Measurements from ENCODE around the gene NECAP2. TPM values are rescaled to one million over a fixed set of nuclear protein-coding genes. Genes with fewer than 3 reads are reported as not detected.

NECAP2 gene
- polyA plus RNA-seq, 1 of the 3 experiments (the other 2 are of a cell fraction) = 100.0 TPM

- TF ChIP-seq, protein P1, sequence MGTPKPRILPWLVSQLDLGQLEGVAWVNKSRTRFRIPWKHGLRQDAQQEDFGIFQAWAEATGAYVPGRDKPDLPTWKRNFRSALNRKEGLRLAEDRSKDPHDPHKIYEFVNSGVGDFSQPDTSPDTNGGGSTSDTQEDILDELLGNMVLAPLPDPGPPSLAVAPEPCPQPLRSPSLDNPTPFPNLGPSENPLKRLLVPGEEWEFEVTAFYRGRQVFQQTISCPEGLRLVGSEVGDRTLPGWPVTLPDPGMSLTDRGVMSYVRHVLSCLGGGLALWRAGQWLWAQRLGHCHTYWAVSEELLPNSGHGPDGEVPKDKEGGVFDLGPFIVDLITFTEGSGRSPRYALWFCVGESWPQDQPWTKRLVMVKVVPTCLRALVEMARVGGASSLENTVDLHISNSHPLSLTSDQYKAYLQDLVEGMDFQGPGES (IDR thresholded peaks at IDR 0.05; ENCODE audit: low read depth, low read length) = no peak
- TF ChIP-seq FOXJ3 (CRISPR knock-in tag; IDR thresholded peaks at IDR 0.05) = no peak
- no peak for TF ChIP-seq EP300 (IDR thresholded peaks at IDR 0.05; ENCODE audit: borderline replicate concordance in 1 of 2, low read depth in 1 of 2, low read length in 1 of 2)
- TF ChIP-seq RFX5 (IDR thresholded peaks at IDR 0.05; ENCODE audit: low read length) = no peak
- no peak for TF ChIP-seq FOSL2 (IDR thresholded peaks at IDR 0.05; ENCODE audit: borderline replicate concordance, low read depth)
- TF ChIP-seq TCF12 (IDR thresholded peaks at IDR 0.05) = no peak
- TF ChIP-seq ELF1 (IDR thresholded peaks at IDR 0.05) = no peak
- TF ChIP-seq, protein P2, sequence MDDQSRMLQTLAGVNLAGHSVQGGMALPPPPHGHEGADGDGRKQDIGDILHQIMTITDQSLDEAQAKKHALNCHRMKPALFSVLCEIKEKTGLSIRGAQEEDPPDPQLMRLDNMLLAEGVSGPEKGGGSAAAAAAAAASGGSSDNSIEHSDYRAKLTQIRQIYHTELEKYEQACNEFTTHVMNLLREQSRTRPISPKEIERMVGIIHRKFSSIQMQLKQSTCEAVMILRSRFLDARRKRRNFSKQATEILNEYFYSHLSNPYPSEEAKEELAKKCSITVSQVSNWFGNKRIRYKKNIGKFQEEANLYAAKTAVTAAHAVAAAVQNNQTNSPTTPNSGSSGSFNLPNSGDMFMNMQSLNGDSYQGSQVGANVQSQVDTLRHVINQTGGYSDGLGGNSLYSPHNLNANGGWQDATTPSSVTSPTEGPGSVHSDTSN (IDR thresholded peaks at IDR 0.05) = no peak
- TF ChIP-seq RCOR1 (IDR thresholded peaks at IDR 0.05; ENCODE audit: low read length) = no peak
- TF ChIP-seq SIN3A (IDR thresholded peaks at IDR 0.05; ENCODE audit: borderline replicate concordance, low read depth, low read length) = no peak
These were observed 6.0 kb upstream of the NECAP2 start (continued) for GRCh38 chr1:16434501-16434900.

DNA sequence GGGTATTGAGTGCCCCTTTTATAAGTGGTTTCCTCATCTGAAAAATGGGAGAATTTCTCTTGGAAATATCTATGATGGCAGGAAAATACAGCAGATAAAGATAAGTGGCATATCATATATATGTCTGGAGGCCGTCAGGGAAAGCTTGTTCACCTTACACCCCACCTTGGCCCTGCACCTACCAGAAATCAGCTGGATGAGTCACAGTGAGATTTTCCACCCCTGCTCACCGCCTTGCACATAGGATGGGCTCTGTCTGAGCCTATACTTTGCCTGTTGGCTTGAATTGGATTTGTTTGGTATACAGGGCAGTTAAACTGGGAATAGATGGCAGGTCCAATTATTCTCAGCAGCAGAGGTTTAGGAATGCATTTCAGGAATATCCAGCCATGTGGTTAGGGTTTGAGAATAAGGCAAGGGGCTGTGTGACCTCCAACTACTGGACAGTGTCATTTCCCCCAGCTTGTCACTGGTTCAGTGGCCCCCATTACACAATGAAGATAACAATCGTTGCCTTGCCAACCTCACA, 3.5 kb upstream of the NECAP2 start, which contains the start of gene SPATA21:
Gene SPATA21 (minus strand): TSS at position 479 of the 529 bp plus-strand sequence. CDS start 6,053 bp downstream, outside the sequence.
- H3K4me2 ChIP-seq = no peak within 1 kb of the TSS
- no peak within 1 kb of the TSS for H3K4me3 ChIP-seq (ENCODE audit: low read depth in 2 of 2, low read length in 1 of 2)
- H3K36me3 ChIP-seq (replicated peaks in 1 of 2; ENCODE audit: control insufficient read depth in 1 of 2, insufficient read depth in 2 of 2, low read length in 1 of 2) = peaks cover 0 to under 1% of the 10 kb centered on the region in 2 experiments
- no peaks in the 10 kb centered on the region for H4K20me1 ChIP-seq (ENCODE audit: insufficient read depth)
- no peaks in the 10 kb centered on the region for H3K9me2 ChIP-seq
- 53% methylated on average over 3 of the region's 3 CpGs for WGBS (ENCODE audit: low lambda C conversion rate)
- no peaks in the 10 kb centered on the region for H3K27me3 ChIP-seq (ENCODE audit: insufficient read depth)
- DNase-seq = no peak
- peaks cover 3 to 6% of the 10 kb centered on the region in 2 experiments; a peak in 1 of 4 replicates for H3K4me1 ChIP-seq (ENCODE audit: control insufficient read depth in 1 of 2, insufficient read depth in 2 of 2, low read depth in 1 of 2, low read length in 1 of 2)
- no peaks in the 10 kb centered on the region for H3K9me3 ChIP-seq
- ChIA-PET CTCF (no interaction called here), POLR2A (no interaction called here)
- no peak within 1 kb of the TSS for H3K9ac ChIP-seq
- H2AFZ ChIP-seq (ENCODE audit: low read depth) = no peak within 1 kb of the TSS
- H3K79me2 ChIP-seq (ENCODE audit: insufficient read depth) = peaks cover 15% of the 10 kb centered on the region
- no peak for TF ChIP-seq SMC3 (IDR thresholded peaks at IDR 0.05; ENCODE audit: low read depth, low read length)
- TF ChIP-seq MAX (IDR thresholded peaks at IDR 0.05; ENCODE audit: low read depth) = no peak
- no peak for TF ChIP-seq TEAD4 (IDR thresholded peaks at IDR 0.05; ENCODE audit: borderline replicate concordance, insufficient read depth)
- TF ChIP-seq RFX5 (IDR thresholded peaks at IDR 0.05; ENCODE audit: low read length) = no peak
- TF ChIP-seq EZH2phosphoT487 (IDR thresholded peaks at IDR 0.05; ENCODE audit: borderline replicate concordance, low read depth) = no peak
- no peak for TF ChIP-seq RXRA (IDR thresholded peaks at IDR 0.05; ENCODE audit: borderline replicate concordance, low read depth)
- TF ChIP-seq MXI1 (IDR thresholded peaks at IDR 0.05; ENCODE audit: low read depth, low read length) = no peak
- TF ChIP-seq GATA2 (CRISPR knock-in tag; IDR thresholded peaks at IDR 0.05) = no peak
- no peak for TF ChIP-seq RAD21 (IDR thresholded peaks at IDR 0.05; ENCODE audit: low read length)
- no peak for TF ChIP-seq EP300 (IDR thresholded peaks at IDR 0.05; ENCODE audit: borderline replicate concordance in 1 of 2, low read depth in 1 of 2, low read length in 1 of 2)
- TF ChIP-seq FOSL2 (IDR thresholded peaks at IDR 0.05; ENCODE audit: borderline replicate concordance, low read depth) = no peak
- no peak for TF ChIP-seq GABPA (IDR thresholded peaks at IDR 0.05; ENCODE audit: low read depth)
- TF ChIP-seq NFIC (IDR thresholded peaks at IDR 0.05; ENCODE audit: borderline replicate concordance) = no peak
- no peak for TF ChIP-seq CTCF (IDR thresholded peaks at IDR 0.05)
- H3K27ac ChIP-seq (ENCODE audit: low read depth in 2 of 2, low read length in 1 of 2) = no peak within 1 kb of the TSS
- peaks cover 8% of the 10 kb centered on the region for H3F3A ChIP-seq (replicated peaks; ENCODE audit: insufficient read depth)

All from SK-N-SH (cell line).